Activated gamma-delta T cell treated with Interleukin-2 at 50 U/mL for 16 hours (primary cell): ENCODE measurements around the gene ITGB2.
A peak's percentile ranks its signal among the peaks of the same experiment; 100 is the strongest.
"Not testable (repeated sequence)": the region's sequence is repeated elsewhere in the genome, so short reads cannot be mapped to it uniquely, and the experiment has no call there.

Experiments used
- DNase-seq: peaks from one replicate; pipeline ENCODE4 v3.0.0-alpha.2; 2020

ITGB2 gene

GRCh38 chr21:44940116-44940631 is 19.5 kb upstream of the ITGB2 start:
- DNase-seq, result no peak

GRCh38 chr21:44939532-44940115 is 18.9 kb upstream of the ITGB2 start, which contains the start of gene SLX9:
TSS of gene SLX9 (plus strand) at chr21:44940029. CDS start at chr21:44940058, 29 bp downstream.
- DNase-seq, result peak; percentile 73

- DNase-seq, result no peak
These were observed 18.3 kb upstream of the ITGB2 start for GRCh38 chr21:44938772-44939531.

- DNase-seq, result no peak
These were observed 14.8 kb upstream of the ITGB2 start for GRCh38 chr21:44935533-44935927.

- no peak for DNase-seq
These were observed 14.3 kb upstream of the ITGB2 start for GRCh38 chr21:44934797-44935532.

GRCh38 chr21:44934276-44934675 is 13.6 kb upstream of the ITGB2 start:
- DNase-seq, result no peak

- no peak for DNase-seq
These were observed 13.2 kb upstream of the ITGB2 start for GRCh38 chr21:44933918-44934260.

GRCh38 chr21:44933199-44933917 is 12.7 kb upstream of the ITGB2 start:
- DNase-seq, result no peak

- DNase-seq, result peak; percentile 73
These were observed 11.9 kb upstream of the ITGB2 start for GRCh38 chr21:44932408-44933181.

- DNase-seq, result no peak
These were observed 11.1 kb upstream of the ITGB2 start for GRCh38 chr21:44931501-44932407.

GRCh38 chr21:44931137-44931500 is 10.4 kb upstream of the ITGB2 start:
- DNase-seq, result no peak

- peak; percentile 80 for DNase-seq
These were observed 9.9 kb upstream of the ITGB2 start for GRCh38 chr21:44930543-44930981.

GRCh38 chr21:44929799-44930542 is 9.3 kb upstream of the ITGB2 start:
- no peak for DNase-seq

GRCh38 chr21:44929242-44929798 is 8.6 kb upstream of the ITGB2 start:
- DNase-seq, result no peak

GRCh38 chr21:44928500-44929241 is 8.0 kb upstream of the ITGB2 start:
- DNase-seq, result not testable (repeated sequence)

- peak; percentile 93 for DNase-seq
These were observed 7.1 kb upstream of the ITGB2 start for GRCh38 chr21:44927587-44928461.

GRCh38 chr21:44927259-44927586 is 6.5 kb upstream of the ITGB2 start:
- DNase-seq, result no peak

- peak; percentile 49 for DNase-seq
These were observed 5.8 kb upstream of the ITGB2 start for GRCh38 chr21:44926331-44927101.
